SU-DHL-6 (cell line): ENCODE data around the gene NACC2.
A peak's percentile ranks its signal among the peaks of the same experiment; 100 is the strongest.

Experiments used
- H2AFZ ChIP-seq: fragments of 200-600 bp; sonication (generic); 2 replicates; pipeline ENCODE4 v1.6.1; 2014; ENCODE audit warnings: low read depth, mild to moderate bottlenecking, moderate library complexity, mixed read lengths, antibody characterized with exemption, low read length; ENCODE audit not compliant: severe bottlenecking
- H3F3A ChIP-seq: fragments of 200-600 bp; shearing (Covaris generic); 2 replicates; pipeline ENCODE4 v1.6.0; 2016; ENCODE audit warnings: antibody characterized with exemption, mild to moderate bottlenecking; ENCODE audit not compliant: insufficient read depth
- H3K27ac ChIP-seq: fragments of 200-600 bp; sonication (generic); 2 replicates; pipeline ENCODE4 v1.5.1; 2016; ENCODE audit warnings: low read depth, mild to moderate bottlenecking, low read length, moderate library complexity, mixed read lengths
- H3K27me3 ChIP-seq: fragments of 200-600 bp; sonication (generic), shearing (Covaris generic); 2 replicates; pipeline ENCODE4 v1.6.0; 2014; ENCODE audit warnings: mild to moderate bottlenecking, low read length
- H3K36me3 ChIP-seq: fragments of 200-600 bp; sonication (generic); 2 replicates; pipeline ENCODE4 v1.6.1; 2014; ENCODE audit warnings: mild to moderate bottlenecking, low read length, mixed read lengths
- H3K4me2 ChIP-seq: fragments of 300-600, 200-600 bp; shearing (Covaris generic), sonication (generic); 2 replicates; pipeline ENCODE4 v1.6.0; 2014; ENCODE audit warnings: low read length, low read depth, mild to moderate bottlenecking; ENCODE audit not compliant: poor library complexity, severe bottlenecking
- H3K4me3 ChIP-seq: fragments of 200-600 bp; sonication (generic); 2 replicates; pipeline ENCODE4 v1.5.1; 2014; ENCODE audit warnings: antibody characterized with exemption, low read length, mild to moderate bottlenecking, mixed read lengths; ENCODE audit not compliant: insufficient read depth, poor library complexity, severe bottlenecking
- H3K79me2 ChIP-seq: fragments of 200-600 bp; sonication (generic); 2 replicates; pipeline ENCODE4 v1.6.1; 2014; ENCODE audit warnings: mild to moderate bottlenecking, low read length, moderate library complexity; ENCODE audit not compliant: insufficient read depth
- H3K9ac ChIP-seq: fragments of 200-600 bp; sonication (generic); 2 replicates; pipeline ENCODE4 v1.7.0; 2014; ENCODE audit warnings: mild to moderate bottlenecking, low read length
- H3K9me2 ChIP-seq: fragments of 200-600 bp; sonication (generic); replicated peaks from 2 replicates; pipeline ENCODE4 v1.6.1; 2014; ENCODE audit warnings: low read length; ENCODE audit not compliant: insufficient read depth
- H3K9me3 ChIP-seq: fragments of 200-600 bp; sonication (generic); 2 replicates; pipeline ENCODE4 v1.6.1; 2014; ENCODE audit warnings: low read length, mixed read lengths; ENCODE audit not compliant: insufficient read depth
- H4K20me1 ChIP-seq: fragments of 200-600 bp; sonication (generic); 2 replicates; pipeline ENCODE4 v1.6.1; 2014; ENCODE audit warnings: low read depth, mild to moderate bottlenecking, antibody characterized with exemption, low read length, moderate library complexity, mixed read lengths
- CTCF ChIP-seq: fragments of 200-600 bp; sonication (generic); IDR thresholded peaks from one replicate; pipeline ENCODE4 v1.5.1; 2017; ENCODE audit warnings: antibody characterized with exemption, mild to moderate bottlenecking, low read length, moderate library complexity; ENCODE audit not compliant: insufficient read depth, poor library complexity, severe bottlenecking
- EZH2phosphoT487 ChIP-seq: fragments of 200-600 bp; sonication (generic), shearing (Covaris generic); conservative IDR thresholded peaks from 2 replicates; pipeline ENCODE4 v1.6.1; 2018; ENCODE audit warnings: mild to moderate bottlenecking, antibody characterized with exemption, low read length, moderate library complexity, mixed read lengths

The NACC2 gene

GRCh38 chr9:136111190-136111589, 16.1 kb upstream of the NACC2 start:
- no peak overlapping the region for H3K9ac ChIP-seq
- no peaks in the 10 kb centered on the region for H3K36me3 ChIP-seq
- no peak for TF ChIP-seq EZH2phosphoT487
- H3K4me3 ChIP-seq = no peak overlapping the region
- no peaks in the 10 kb centered on the region for H4K20me1 ChIP-seq
- H3K27ac ChIP-seq = no peak overlapping the region
- H2AFZ ChIP-seq = no peak overlapping the region
- H3K27me3 ChIP-seq = no peaks in the 10 kb centered on the region
- H3K9me3 ChIP-seq = no peaks in the 10 kb centered on the region
- H3K4me2 ChIP-seq = no peak overlapping the region
- 0 out of 2 replicates have a peak, but pooled peaks cover 7% of the 10 kb centered on the region for H3F3A ChIP-seq
- no peaks in the 10 kb centered on the region for H3K9me2 ChIP-seq
- H3K79me2 ChIP-seq = no peaks in the 10 kb centered on the region

- peak overlapping the region; percentile 50; the same call in 1 of the 2 replicates for H3K9ac ChIP-seq
- no peak overlapping the region for H2AFZ ChIP-seq
- H4K20me1 ChIP-seq = no peaks in the 10 kb centered on the region
- H3K36me3 ChIP-seq = no peaks in the 10 kb centered on the region
- H3K4me3 ChIP-seq = no peak overlapping the region
- no peaks in the 10 kb centered on the region for H3K9me2 ChIP-seq
- no peaks in the 10 kb centered on the region for H3K9me3 ChIP-seq
- H3K4me2 ChIP-seq = peak overlapping the region; percentile 54
- TF ChIP-seq CTCF (no peak), EZH2phosphoT487 (no peak)
- no peaks in the 10 kb centered on the region for H3K79me2 ChIP-seq
- no peak overlapping the region; the same call in 1 of the 2 replicates for H3K27ac ChIP-seq
- H3K27me3 ChIP-seq = no peaks in the 10 kb centered on the region
- 0 out of 2 replicates have a peak, but pooled peaks cover 7% of the 10 kb centered on the region for H3F3A ChIP-seq
Measured at GRCh38 chr9:136110082-136111061, 15.3 kb upstream of the NACC2 start.

- H3K79me2 ChIP-seq = no peaks in the 10 kb centered on the region
- H3K9ac ChIP-seq = peak overlapping the region; percentile 50
- no peak for TF ChIP-seq CTCF
- TF ChIP-seq EZH2phosphoT487 = no peak
- peak overlapping the region; percentile 34; the same call in 1 of the 2 replicates for H3K27ac ChIP-seq
- no peaks in the 10 kb centered on the region for H3K9me2 ChIP-seq
- H2AFZ ChIP-seq = peak overlapping the region; percentile 63
- no peaks in the 10 kb centered on the region for H3K36me3 ChIP-seq
- no peak overlapping the region for H3K4me3 ChIP-seq
- peak overlapping the region; percentile 54 for H3K4me2 ChIP-seq
- H3F3A ChIP-seq = 0 out of 2 replicates have a peak, but pooled peaks cover 7% of the 10 kb centered on the region
- H3K27me3 ChIP-seq = no peaks in the 10 kb centered on the region
- H3K9me3 ChIP-seq = no peaks in the 10 kb centered on the region
- H4K20me1 ChIP-seq = no peaks in the 10 kb centered on the region
Measured at GRCh38 chr9:136109351-136110081, 14.4 kb upstream of the NACC2 start.
